GM19099 (cell line): ENCODE measurements around the gene EIF4G2.

Source experiments
- POLR2A ChIP-seq: IDR thresholded peaks from 3 replicates; pipeline ENCODE4 v1.6.1; 2011; ENCODE audit warnings: low read depth; ENCODE audit not compliant: insufficient read length; ENCODE audit errors: extremely low read depth

Gene EIF4G2

DNA sequence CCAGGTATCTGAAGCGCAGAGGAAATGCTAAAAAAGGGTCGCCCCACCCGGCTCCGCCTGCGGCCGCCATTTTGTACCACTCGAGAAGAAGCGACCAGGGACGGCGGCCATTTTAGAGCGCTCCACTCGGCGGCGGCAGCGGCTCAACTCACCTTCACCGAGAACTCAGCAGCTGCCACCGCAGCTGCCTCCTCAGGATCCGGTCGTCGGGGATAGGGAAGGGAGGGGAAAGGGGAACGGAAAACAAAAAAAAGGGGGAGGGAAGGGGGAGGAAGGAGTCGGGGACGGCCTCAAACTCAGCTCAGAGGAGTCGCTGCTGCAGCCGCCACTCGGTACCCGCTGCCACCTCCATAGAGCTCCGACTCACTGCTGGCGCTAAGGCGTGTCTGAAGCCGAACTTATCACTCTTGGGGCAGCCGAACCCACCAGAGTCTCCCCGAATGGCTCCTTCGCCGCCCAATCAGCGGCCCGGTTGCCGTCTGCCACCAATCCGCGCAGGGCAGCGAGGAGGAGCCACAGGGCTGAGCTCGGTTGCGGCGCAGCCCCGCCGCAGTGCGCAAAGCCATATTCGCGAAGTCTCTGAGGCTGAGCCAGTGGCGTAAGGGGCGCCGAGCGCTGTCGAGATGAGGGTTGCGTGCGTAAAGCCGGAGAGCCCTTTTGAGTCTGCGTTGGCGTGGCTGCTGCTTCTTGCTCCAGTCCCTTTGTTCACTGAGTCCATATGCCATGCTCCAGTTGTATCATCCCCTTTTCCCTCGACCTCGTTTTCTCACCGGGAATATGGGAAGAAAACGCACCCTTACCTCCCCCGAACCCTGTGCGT lies at the start of gene EIF4G2:
Gene EIF4G2, minus strand, starts transcription at position 374 of the 820 bp plus-strand sequence.
- TF ChIP-seq POLR2A, result peak; percentile 100

- TF ChIP-seq POLR2A, result peak; percentile 86
These were observed 49.1 kb upstream of the EIF4G2 start, which contains the start of gene ZBED5 for GRCh38 chr11:10857709-10858438. ZBED5 (minus strand) TSS chr11:10858053; CDS start chr11:10854945, 3,108 bp downstream.

- TF ChIP-seq POLR2A, result no peak
These were observed 48.7 kb upstream of the EIF4G2 start for GRCh38 chr11:10857459-10857708.

DNA sequence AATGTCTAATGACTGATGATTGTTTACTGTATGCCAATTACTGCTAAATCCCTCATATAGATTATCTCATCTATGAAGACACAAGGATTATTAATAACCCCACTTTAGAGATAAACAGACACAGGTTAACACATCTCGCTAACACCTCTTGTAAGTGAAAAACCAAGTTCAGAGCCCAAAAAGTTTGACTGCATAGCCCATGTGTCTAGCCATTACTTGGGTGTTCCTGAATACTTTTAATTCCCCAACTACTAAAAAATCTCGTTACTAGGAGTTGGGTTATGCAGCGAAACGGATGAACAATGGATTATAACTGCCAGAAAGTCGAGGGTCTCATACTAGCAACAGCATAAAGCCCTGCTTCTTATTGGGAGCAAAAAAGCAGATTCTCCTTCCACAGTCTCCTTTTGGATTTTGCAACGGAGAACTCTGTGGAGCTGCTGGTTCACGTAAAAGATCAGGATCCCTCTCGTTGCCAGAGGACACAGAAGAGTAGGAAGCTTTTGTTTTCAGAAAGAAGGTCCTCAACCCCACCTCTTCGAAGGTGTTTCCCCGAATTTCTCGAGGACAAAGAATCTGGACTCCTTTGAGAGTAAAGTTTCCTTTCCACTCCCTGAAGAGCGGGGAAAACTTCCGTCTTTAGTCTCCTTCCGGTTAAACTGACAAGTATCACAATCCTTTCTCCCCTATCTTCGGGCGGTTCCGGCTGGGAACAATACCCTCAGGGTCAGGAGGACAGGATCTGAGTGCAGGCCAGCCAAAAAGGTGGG lies 48.1 kb upstream of the EIF4G2 start:
- TF ChIP-seq POLR2A, result no peak

- TF ChIP-seq POLR2A, result no peak
These were observed 46.6 kb upstream of the EIF4G2 start for GRCh38 chr11:10855295-10855694.

DNA sequence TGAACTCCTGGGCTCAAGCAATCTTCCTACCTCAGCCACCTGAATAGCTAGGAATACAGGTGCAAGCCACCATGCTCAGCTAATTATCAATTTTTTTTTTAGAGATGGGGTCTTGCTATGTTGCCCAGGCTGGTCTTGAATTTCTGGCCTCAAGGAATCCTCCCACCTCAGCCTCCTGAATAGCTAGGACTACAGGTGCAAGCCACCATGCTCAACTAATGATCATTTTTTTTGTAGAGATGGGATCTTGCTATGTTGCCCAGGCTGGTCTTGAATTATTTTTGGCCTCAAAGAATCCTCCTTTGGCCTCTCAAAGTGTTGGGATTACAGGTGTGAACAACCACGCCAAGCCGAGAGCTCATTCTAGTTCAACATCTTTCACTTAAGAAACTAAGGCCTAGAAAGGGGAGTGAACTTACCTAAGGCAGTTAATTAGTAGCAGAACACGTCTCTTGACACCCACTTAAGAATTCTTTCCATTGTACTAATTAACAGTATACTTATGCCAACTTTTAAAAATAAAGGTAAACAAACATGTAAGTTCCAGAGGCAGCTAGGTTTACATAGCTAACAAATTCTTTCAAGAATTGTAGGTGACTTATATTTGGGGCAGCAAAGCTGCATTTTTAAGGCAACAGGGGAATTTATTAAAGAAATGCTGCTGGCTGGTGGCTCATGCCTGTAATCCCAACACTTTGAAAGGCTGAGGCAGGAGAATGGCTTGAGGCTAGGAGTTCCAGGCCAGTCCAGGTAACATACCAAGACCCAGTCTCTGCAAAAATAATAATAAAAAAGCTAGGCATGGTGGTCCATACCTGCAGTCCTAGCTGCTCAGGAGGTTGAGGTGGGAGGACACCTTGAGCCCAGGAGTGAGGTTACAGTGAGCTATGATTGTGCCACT lies 39.5 kb upstream of the EIF4G2 start:
- TF ChIP-seq POLR2A, result no peak

GRCh38 chr11:10846660-10847059 lies 37.9 kb upstream of the EIF4G2 start:
- no peak for TF ChIP-seq POLR2A

DNA sequence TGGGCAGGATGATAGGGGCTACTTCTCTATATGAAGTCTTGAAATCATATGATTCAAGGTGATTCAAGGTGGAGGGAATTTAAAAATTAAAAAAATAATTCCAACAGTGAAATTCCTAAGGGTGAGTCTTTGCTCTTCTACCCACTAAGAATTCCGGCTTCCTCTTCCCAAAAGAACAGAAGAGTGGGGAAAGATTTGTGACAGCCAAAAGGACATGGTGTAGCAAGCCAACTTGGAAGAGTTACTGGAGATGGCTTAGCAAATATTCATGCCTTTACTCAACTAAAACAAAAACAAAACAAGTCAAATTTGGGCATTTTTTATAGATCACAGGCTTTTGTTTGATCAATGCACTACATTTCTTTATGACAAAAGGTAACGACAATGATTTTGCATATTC lies 36.9 kb upstream of the EIF4G2 start:
- no peak for TF ChIP-seq POLR2A

GRCh38 chr11:10844796-10845195 lies 36.1 kb upstream of the EIF4G2 start:
- TF ChIP-seq POLR2A, result no peak

DNA sequence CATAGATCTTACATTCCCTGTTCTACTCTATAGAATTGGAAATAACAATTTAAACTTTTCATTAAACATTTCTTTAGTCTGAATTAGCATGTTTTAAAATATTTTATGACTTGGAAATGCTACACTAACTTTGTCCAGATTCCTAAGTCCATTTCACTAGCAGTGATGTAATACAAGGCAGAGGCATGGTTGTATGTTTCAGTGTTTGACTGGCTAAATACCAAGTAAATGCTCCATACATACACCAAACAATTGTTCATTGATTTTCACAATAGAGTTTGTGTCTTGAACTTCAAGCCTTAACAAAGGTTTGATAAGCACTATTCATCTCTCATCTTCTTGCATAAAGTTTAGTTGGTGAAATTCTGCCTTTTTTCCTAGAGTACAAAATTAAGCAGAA lies 35.6 kb upstream of the EIF4G2 start:
- no peak for TF ChIP-seq POLR2A

DNA sequence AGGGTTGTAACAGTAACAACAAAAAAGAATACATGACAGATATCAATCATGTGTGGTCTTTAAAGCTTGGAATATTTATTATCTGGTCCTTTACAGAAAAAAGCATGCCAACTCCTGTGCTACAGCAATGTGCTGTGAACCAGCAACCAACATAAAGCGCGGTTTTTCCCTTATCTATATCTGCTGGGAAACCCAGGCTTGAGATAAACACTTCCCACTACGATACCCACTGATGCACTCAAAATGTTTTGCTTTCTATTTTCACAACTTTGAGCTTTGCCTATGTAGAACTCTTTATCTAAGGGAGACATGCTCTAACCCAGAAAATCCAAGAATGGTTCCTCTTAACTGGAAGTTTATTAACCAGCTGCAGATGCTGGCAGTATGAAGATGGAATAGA lies 30.2 kb upstream of the EIF4G2 start:
- no peak for TF ChIP-seq POLR2A

GRCh38 chr11:10838083-10838482 lies 29.4 kb upstream of the EIF4G2 start:
- no peak for TF ChIP-seq POLR2A

DNA sequence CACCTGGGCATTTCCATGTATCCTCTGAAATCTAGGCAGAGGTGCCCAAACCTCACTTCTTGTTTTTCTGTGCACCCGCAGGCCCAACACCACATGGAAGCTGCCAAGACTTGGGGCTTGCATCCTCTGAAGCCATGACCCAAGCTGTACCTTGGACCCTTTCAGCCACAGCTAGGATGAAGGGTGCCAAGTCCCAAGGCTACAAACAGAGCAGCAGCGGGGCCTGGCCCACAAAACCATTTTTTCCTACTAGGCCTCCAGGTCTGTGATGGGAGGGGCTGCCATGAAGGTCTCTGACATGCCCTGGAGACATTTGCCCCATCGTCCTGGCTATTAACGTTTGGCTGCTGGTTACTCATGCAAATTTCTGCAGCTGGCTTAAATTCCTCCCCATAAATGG lies 20.4 kb upstream of the EIF4G2 start:
- TF ChIP-seq POLR2A, result no peak

- no peak for TF ChIP-seq POLR2A
These were observed 19.7 kb upstream of the EIF4G2 start for GRCh38 chr11:10828402-10828801.

- TF ChIP-seq POLR2A, result no peak
These were observed 16.2 kb upstream of the EIF4G2 start for GRCh38 chr11:10824888-10825287.

DNA sequence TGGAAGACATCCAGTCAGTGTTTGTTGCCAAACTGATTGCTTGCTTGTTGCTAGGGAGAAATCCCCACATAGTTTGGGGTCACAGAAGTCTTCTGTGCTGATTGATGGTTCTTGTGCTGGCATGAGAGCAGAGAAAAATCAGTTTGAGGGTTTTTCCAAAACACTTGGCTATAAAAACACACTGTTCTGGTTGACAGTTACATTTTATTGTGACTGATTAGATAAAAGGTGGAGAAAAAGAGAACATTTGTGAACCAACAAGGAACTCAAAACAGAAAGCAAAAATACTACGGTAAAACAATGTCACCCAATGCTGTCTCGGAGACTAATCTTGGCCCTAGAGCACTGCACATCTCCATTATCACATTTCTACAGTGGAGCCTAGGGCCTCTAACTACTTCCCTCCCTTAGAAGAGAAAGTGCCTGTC lies 14.4 kb upstream of the EIF4G2 start:
- TF ChIP-seq POLR2A, result no peak
